Muscle layer of duodenum (tissue), 2 donors: ENCODE data around the gene BTRC.

Source experiments
- H3K27ac ChIP-seq: one replicate; pipeline ENCODE4 v1.7.0; 2013; ENCODE audit warnings: mild to moderate bottlenecking, low read length
- H3K27me3 ChIP-seq: one replicate; pipeline ENCODE4 v1.7.0; 2013; ENCODE audit warnings: low read depth, mild to moderate bottlenecking, control low read depth, low read length
- H3K36me3 ChIP-seq, 2 donors: one replicate each; pipeline ENCODE4 v1.7.0; 2013; ENCODE audit warnings: low read length in 2 of 2, control low read depth in 1 of 2, mild to moderate bottlenecking in 1 of 2; ENCODE audit not compliant: insufficient read depth in 2 of 2, control insufficient read depth in 1 of 2
- H3K4me1 ChIP-seq, 2 donors: one replicate each; pipeline ENCODE4 v1.7.0; 2013; ENCODE audit warnings: low read length in 2 of 2, mild to moderate bottlenecking in 2 of 2, control low read depth in 1 of 2, moderate library complexity in 1 of 2; ENCODE audit not compliant: insufficient read depth in 2 of 2, control insufficient read depth in 1 of 2
- H3K4me3 ChIP-seq, 2 donors: one replicate each; pipeline ENCODE4 v1.7.0; 2013; ENCODE audit warnings: low read length in 2 of 2, low read depth in 1 of 2, mild to moderate bottlenecking in 1 of 2
- H3K9me3 ChIP-seq, 2 donors: one replicate each; pipeline ENCODE4 v1.7.0; 2013; ENCODE audit warnings: low read length in 2 of 2, control low read depth in 1 of 2, mild to moderate bottlenecking in 1 of 2; ENCODE audit not compliant: control insufficient read depth in 1 of 2
- donor health status: healthy.

Gene BTRC

DNA sequence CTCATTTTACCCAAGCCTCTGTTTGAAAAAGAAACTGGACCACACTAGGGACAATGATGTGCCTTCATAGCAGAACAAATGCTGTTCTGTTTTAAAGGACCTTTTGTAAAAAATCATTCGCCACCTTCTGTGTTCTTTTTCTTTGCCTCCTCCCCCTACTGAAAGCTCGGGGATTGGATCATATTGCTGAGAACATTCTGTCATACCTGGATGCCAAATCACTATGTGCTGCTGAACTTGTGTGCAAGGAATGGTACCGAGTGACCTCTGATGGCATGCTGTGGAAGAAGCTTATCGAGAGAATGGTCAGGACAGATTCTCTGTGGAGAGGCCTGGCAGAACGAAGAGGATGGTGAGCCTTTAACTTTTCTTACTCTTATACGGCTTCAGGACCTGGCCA, 171.9 kb downstream of the BTRC start:
- H3K27me3 ChIP-seq = no peaks in the 10 kb centered on the region
- no peaks in the 10 kb centered on the region for H3K9me3 ChIP-seq
- no peak overlapping the region for H3K27ac ChIP-seq
- no peaks in the 10 kb centered on the region for H3K4me1 ChIP-seq
- no peak overlapping the region for H3K4me3 ChIP-seq
- H3K36me3 ChIP-seq = peaks cover 0 to 5% of the 10 kb centered on the region in 2 donors

DNA sequence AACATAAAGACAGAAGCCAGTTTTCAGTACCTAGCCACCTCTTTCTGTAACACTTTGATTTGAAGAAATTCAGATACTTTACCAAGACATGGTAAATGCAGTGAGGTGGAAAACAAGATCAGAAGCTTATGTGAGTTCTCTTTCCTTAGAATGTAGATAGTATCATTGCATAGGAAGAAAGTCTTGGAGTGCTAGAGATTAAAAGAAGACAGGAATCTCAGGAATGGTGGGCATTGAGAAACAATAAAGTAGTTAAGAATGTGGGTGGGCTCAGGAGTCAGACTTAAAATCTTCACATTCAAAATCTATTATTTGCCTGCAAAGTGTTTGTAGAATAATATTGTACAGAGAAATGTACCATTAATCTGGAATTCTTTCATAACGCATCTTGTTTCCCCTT, 175.2 kb downstream of the BTRC start:
- Histone ChIP-seq H3K9me3 (no peaks in the 10 kb centered on the region), H3K27ac (no peak overlapping the region), H3K36me3 (peaks cover 13 to 16% of the 10 kb centered on the region in 2 donors), H3K4me1 (no peaks in the 10 kb centered on the region), H3K27me3 (no peaks in the 10 kb centered on the region), H3K4me3 (no peak overlapping the region)

DNA sequence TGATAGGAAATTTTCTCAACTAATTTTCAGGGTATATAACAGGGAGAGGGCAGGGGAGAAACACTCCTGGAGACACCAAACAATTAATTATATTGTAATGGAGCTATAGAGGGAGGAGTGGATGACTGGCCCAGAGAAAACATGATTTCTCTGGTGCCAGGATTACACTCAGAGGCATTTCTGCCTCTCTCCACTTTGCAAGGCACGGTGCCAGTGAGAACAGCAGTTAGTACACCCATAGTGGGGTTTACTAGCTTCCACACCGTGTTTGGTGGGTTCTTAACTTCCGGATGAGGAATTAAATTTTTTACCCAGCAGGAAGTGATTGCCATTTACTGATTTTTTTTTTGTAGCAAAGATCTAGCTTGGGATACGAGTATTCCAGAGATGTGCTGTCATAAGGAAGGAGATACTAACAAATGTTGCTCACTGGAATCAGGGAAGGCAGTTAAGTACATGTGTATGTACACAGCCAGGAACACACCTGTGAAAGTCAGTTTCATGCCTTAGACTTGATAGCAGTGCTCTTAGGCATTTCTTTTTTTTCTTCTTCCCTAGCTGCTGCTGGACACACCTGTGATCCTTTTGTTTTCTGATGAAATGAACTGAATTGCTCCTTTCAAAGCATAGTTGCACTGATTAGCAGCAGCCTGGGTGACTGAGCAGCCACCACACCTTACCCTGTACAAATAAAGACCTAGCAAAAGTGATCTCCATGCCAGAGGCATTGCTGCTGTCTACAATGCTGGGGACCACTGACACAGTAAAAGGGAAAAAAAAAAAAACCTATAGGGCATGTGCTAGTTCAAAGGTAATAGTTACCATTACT, 176.0 kb downstream of the BTRC start:
- Histone ChIP-seq H3K9me3 (no peaks in the 10 kb centered on the region), H3K4me3 (no peak overlapping the region), H3K27me3 (no peaks in the 10 kb centered on the region), H3K4me1 (no peaks in the 10 kb centered on the region), H3K36me3 (peaks cover 20 to 22% of the 10 kb centered on the region in 2 donors), H3K27ac (no peak overlapping the region)

DNA sequence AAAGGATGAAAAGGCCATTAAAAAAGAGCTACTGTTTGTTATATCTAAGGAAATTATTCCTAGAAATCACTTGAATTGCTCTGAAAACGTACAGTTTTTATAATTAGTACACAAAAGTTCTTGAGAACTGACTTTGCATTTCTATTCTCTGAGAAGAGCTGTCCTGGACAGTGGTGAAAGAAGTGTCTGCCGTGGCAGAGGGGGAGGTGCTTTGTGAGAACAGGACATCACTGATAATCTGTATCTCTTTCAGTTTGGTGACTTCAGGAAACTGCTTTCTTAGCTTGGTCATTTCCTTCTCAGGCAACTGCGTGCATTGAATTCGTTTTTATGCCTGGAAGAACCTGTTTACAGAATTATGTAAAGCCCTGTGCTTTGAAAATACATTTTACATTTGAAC, 182.0 kb downstream of the BTRC start:
- Histone ChIP-seq H3K27me3 (no peaks in the 10 kb centered on the region), H3K36me3 (peaks cover 37 to 44% of the 10 kb centered on the region in 2 donors), H3K4me3 (no peak overlapping the region), H3K27ac (no peak overlapping the region), H3K4me1 (no peaks in the 10 kb centered on the region), H3K9me3 (no peaks in the 10 kb centered on the region)

DNA sequence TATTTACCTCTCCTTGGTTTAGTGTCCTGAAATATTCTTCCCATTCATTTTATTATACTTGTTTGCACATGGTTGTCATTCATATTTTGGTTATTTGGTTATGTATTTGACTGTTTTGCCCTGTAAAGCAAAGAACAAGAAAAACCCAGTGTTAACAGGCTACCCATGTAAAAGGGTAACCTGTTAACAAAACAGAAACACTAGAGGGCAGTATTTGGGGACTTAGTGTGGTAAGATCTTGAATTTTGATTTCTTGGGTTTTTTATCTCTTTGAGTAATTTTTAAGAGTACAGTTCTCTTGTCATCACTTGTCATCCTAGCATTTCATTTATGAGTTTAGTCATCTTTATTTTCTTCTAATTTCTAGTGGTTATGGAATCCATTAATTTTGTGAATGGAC, 182.8 kb downstream of the BTRC start:
- Histone ChIP-seq H3K4me1 (no peaks in the 10 kb centered on the region), H3K9me3 (no peaks in the 10 kb centered on the region), H3K27ac (no peak overlapping the region), H3K4me3 (no peak overlapping the region), H3K36me3 (peaks cover 37 to 44% of the 10 kb centered on the region in 2 donors), H3K27me3 (no peaks in the 10 kb centered on the region)

DNA sequence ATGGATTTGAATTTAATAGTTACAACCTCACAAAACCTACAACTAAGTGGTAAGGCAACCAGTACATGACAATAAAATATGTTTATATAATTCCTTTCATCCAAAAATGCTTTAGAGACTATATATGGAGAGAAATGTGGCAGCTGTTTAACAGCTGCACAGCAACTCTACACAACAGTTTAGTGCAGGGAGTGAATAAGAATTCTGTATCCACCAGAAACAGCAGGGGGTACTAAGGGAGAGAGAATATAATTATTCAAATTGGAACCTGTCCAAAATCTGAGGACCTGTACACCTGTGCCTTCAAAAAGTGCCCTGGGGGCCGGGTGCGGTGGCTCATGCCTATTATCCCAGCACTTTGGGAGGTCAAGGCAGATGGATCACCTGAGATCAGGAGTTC, 184.5 kb downstream of the BTRC start:
- Histone ChIP-seq H3K27ac (no peak overlapping the region), H3K4me3 (no peak overlapping the region), H3K27me3 (no peaks in the 10 kb centered on the region), H3K4me1 (no peaks in the 10 kb centered on the region), H3K9me3 (no peaks in the 10 kb centered on the region), H3K36me3 (peaks cover 24 to 31% of the 10 kb centered on the region in 2 donors)

DNA sequence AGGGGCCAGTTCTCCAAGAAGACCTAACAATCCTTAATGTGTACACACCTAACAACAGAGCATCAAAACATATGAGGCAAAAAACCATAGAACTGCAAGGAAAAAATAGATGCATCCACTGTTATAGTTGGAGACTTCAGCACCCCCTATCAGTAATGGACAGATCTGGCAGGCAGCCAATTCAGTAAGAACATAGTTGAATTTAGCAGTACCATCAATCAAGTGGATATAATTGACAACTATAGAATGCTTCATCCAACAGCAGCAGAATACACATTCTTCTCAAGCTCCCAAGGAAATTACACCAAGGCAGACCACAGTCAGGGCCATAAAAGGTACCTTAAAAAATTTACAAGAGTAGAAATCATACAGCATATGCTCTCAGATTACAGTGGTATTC, 191.9 kb downstream of the BTRC start:
- H3K36me3 ChIP-seq = peaks cover 0 to 3% of the 10 kb centered on the region in 2 donors
- no peak overlapping the region for H3K4me3 ChIP-seq
- peaks cover 0 to 7% of the 10 kb centered on the region in 2 donors for H3K4me1 ChIP-seq
- H3K9me3 ChIP-seq = no peaks in the 10 kb centered on the region
- no peaks in the 10 kb centered on the region for H3K27me3 ChIP-seq
- no peak overlapping the region for H3K27ac ChIP-seq

DNA sequence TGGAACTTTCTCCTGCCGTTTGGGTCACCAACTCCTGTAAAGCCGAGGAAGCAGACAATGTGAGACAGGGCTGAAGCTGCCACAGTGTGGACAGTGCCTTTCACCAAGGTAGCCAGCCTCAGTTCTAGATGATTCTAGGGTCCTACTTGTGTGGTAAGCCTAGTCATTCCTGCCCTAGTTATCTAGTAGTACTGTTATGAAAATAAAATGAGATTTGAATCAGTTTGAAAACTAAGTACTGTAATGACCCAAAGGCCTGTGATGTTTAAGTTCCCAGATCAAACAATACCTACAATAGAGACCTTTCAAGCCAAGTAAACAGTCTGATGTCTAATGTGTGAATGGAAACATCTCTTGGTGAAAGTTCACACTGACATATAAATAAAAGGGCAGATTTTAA, 197.0 kb downstream of the BTRC start:
- no peak overlapping the region for H3K4me3 ChIP-seq
- peaks cover 0 to 7% of the 10 kb centered on the region in 2 donors for H3K4me1 ChIP-seq

DNA sequence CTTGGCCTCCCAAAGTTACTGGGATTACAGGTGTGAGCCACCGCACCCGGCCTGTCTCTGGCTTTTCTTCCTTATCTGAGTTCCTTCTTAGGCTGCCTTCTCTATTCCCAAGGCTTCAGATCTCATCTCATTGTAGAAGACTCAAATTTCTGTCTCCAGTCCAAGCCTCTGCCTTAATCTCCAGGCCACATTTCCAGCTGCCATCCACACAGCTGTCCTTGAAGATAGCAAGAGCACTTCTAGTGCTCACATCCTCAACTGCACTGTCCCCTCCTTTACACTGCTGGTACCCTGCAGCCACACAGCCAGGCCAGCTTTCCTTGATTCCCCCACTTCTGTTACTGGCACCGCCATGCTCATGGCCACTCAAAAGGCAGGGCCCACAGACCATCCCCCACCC, 198.5 kb downstream of the BTRC start:
- Histone ChIP-seq H3K4me1 (peaks cover 0 to 7% of the 10 kb centered on the region in 2 donors), H3K27me3 (no peaks in the 10 kb centered on the region), H3K4me3 (no peak overlapping the region), H3K27ac (no peak overlapping the region), H3K9me3 (no peaks in the 10 kb centered on the region), H3K36me3 (peaks cover 13 to 29% of the 10 kb centered on the region in 2 donors)

More for the DNA sequence above, 197.0 kb downstream of the BTRC start:
- H3K9me3 ChIP-seq = no peaks in the 10 kb centered on the region
- peaks cover 13 to 29% of the 10 kb centered on the region in 2 donors for H3K36me3 ChIP-seq
- no peaks in the 10 kb centered on the region for H3K27me3 ChIP-seq
- H3K27ac ChIP-seq = no peak overlapping the region

DNA sequence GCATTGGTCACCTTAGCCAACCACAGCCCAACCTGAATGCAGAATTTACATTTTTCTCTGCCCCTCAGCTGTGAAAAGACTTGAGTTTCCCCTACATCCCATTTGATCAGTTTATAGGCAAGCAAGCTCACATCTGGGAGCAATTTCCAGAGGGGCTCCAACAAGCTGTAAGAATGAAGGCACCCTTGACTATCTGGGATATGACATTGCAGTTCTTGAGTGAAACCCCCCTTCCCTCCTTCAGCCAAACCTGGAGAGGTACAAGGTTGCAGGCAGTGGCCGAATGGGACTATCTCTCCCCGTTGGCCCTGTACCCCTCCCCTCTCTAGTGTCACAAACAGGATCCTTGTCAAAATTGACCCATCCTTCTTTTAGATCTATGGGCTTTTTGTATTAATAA, 203.6 kb downstream of the BTRC start:
- H3K27ac ChIP-seq = no peak overlapping the region
- no peaks in the 10 kb centered on the region for H3K27me3 ChIP-seq
- peaks cover 7 to 21% of the 10 kb centered on the region in 2 donors for H3K36me3 ChIP-seq
- no peak overlapping the region for H3K4me3 ChIP-seq
- H3K4me1 ChIP-seq = no peaks in the 10 kb centered on the region
- no peaks in the 10 kb centered on the region for H3K9me3 ChIP-seq

DNA sequence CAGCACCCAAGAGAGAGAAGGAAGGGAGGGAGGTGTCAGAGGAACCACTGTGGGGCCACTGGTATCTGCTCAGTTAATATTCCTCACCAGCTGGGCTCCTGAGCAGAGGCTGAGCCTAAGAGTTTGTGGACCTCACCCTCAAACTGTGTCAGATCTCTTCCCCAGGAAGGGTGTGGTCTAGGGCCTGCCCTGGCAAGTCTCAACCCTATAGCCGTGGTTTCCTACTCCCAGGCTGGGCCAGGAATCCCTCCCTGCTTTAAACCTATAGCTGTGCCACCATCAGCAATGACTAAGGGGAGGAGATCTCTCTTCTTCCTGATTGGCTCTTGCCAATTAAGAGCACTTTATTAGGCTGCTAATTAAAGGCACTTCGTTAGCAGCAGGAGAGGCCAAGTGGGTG, 204.2 kb downstream of the BTRC start:
- Histone ChIP-seq H3K4me1 (no peaks in the 10 kb centered on the region), H3K27ac (no peak overlapping the region)

More for the DNA sequence above, 204.2 kb downstream of the BTRC start:
- H3K4me3 ChIP-seq = no peak overlapping the region
- no peaks in the 10 kb centered on the region for H3K9me3 ChIP-seq
- H3K36me3 ChIP-seq = peaks cover under 1 to 14% of the 10 kb centered on the region in 2 donors
- H3K27me3 ChIP-seq = no peaks in the 10 kb centered on the region
